Measurements from ENCODE around the gene POM121C. TPM values are rescaled to one million over a fixed set of nuclear protein-coding genes. Genes with fewer than 3 reads are reported as not detected.
A peak's percentile ranks its signal among the peaks of the same experiment; 100 is the strongest.
"Not testable (repeated sequence)": the region's sequence is repeated elsewhere in the genome, so short reads cannot be mapped to it uniquely, and the experiment has no call there.

The POM121C gene
- polyA plus RNA-seq, 1 donor from 2014 or later: 34.0 TPM

DNA sequence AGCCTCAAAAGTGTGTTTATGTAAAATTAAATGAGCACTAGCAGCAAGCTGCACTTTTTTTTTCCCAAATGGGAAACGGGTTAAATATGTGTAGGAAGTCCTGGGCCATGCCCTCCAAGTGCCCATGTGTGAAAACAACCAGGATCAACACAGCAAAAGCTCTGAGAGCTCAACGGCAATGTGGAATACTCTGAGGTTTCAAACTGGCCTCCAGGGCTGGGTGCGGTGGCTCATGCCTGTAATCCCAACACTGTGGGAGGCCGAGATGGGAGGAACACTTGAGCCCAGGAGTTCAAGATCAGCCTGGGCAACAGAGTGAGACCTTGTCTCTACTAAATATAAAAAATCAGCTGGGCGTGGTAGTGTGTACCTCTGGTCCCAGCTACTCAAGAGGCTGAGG lies 28.1 kb downstream of the POM121C start:
- not testable (repeated sequence) for H3K9me3 Mint-ChIP-seq, H3K36me3 Mint-ChIP-seq, H3K4me3 Mint-ChIP-seq, H3K27me3 Mint-ChIP-seq, H3K4me1 Mint-ChIP-seq, H3K27ac Mint-ChIP-seq

DNA sequence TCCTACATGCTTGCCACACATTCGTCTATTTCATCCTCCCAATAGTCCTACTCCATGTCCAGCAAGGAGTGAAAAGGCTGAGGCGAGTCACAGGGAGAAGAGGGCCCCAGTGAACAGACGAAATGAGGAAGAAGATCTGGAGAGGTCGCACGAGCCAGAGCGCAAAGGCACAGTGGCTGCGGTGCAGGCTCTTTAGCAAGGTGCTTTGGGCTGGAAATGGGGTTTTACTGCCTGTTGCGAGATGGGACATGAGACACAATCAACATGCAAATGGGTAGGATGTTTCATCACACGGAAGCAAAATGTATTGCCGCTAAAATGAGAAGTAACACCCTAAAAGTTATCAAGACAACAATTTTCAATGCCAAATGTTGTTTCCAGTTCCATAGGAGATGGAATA lies 29.7 kb downstream of the POM121C start:
- H3K36me3 Mint-ChIP-seq, H3K4me1 Mint-ChIP-seq, H3K9me3 Mint-ChIP-seq, H3K4me3 Mint-ChIP-seq, H3K27me3 Mint-ChIP-seq, H3K27ac Mint-ChIP-seq: not testable (repeated sequence)

DNA sequence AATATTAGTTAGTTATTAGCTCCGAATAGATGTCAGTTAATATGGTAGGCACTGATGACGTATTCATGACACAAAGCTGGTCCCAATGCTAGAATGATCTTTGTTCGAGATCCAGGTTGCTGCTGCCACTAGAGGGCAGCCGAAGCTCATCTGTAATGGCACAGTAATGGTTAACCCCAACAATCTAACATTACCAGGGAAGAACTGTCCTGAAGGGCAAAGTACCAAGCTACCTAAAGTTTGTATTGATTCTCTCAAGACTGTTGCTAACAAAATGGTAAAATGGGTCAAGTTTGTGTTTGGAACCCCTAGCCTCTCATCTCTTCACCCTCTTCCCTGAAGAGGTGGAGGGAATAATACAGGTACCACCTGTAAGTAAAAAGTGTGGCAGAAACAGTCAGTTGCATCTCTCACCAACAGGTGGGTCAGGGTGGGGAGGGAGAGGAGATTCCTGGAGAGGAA lies 33.6 kb downstream of the POM121C start:
- H3K27ac Mint-ChIP-seq: peak overlapping the region in 1 of 3 donors; percentile 76
- H3K9me3 Mint-ChIP-seq, H3K4me1 Mint-ChIP-seq, H3K36me3 Mint-ChIP-seq, H3K27me3 Mint-ChIP-seq, H3K4me3 Mint-ChIP-seq: not testable (repeated sequence)

DNA sequence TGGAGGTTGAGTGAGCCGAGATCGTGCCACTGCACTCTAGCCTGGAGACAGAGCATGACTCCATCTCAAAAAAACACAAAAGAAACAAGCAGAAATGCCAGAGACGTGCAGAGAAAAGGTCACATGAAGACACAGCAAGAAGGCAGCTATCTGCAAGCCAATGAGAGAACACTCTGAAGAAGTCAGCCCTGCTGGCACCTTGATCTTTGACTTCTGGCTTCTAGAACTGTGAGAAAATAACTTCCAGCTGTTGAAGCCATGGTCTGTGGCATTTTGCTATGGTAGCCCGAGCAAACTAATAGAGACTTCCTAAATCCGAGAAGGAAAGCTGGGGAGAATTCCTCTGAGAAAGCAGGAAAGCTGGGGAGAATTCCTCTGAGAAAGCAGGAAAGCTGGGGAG lies 36.2 kb downstream of the POM121C start:
- H3K4me1 Mint-ChIP-seq, H3K9me3 Mint-ChIP-seq, H3K27ac Mint-ChIP-seq, H3K27me3 Mint-ChIP-seq, H3K36me3 Mint-ChIP-seq, H3K4me3 Mint-ChIP-seq: not testable (repeated sequence)

DNA sequence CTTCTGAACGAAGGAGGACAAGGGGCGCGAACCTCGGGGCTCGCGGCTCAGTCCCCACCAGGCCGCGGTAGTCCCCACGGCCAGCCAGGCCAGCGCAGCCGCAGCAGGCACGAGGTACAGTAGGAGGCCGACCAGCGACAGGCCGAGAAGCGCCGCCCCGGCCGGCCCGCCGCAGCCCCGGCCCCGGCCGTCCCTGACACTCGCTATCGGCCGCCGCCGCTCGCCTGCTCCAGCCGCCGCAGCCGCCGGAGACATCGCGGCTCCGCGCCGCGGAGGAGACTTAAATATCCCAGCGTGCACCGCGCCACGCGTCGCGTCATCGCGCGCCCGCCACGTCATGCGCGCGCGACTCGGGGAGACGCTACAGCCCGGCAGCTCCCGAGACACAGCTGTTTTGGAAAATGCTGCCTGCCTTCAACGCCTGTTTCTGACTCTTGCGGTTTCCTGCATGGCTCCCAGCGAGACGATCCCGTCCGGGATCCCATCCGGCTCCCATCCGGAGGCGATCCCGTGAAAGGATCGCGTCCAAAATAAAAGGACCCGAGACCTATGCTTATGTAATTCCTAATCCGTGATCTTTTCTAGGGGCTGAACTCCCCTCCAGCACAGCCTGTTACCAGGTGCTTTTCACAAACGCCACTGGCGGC lies 43.5 kb downstream of the POM121C start:
- not testable (repeated sequence) for H3K4me1 Mint-ChIP-seq, H3K27me3 Mint-ChIP-seq, H3K36me3 Mint-ChIP-seq, H3K9me3 Mint-ChIP-seq
- H3K4me3 Mint-ChIP-seq: peak overlapping the region; percentile 95 to 98 (median 97)
- H3K27ac Mint-ChIP-seq: peak overlapping the region; percentile 83 to 97 (median 95)

DNA sequence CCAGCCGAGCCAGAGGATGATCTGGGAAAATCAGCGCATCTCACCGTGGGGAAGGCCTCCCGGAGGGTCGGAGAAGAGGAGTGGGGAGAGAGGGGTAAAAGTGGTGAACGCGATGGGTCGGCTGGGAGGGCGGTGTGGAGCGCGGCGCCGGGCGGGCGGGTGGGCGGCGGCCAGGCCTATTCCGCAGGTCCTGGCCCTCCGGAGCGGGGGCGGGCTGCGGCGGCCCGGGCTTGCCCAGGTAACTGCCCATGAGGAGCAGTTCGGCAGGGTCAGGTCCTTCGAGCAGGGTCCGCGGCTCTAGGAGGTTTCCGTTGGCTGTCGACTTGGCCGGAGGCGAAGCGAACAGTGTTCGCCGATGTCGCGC lies 44.0 kb downstream of the POM121C start:
- Mint-ChIP-seq H3K27ac (peak overlapping the region in 1 of 3 donors; percentile 80), H3K4me3 (peak overlapping the region; percentile 79 to 91 (median 83))
- H3K9me3 Mint-ChIP-seq, H3K36me3 Mint-ChIP-seq, H3K4me1 Mint-ChIP-seq, H3K27me3 Mint-ChIP-seq: not testable (repeated sequence)

DNA sequence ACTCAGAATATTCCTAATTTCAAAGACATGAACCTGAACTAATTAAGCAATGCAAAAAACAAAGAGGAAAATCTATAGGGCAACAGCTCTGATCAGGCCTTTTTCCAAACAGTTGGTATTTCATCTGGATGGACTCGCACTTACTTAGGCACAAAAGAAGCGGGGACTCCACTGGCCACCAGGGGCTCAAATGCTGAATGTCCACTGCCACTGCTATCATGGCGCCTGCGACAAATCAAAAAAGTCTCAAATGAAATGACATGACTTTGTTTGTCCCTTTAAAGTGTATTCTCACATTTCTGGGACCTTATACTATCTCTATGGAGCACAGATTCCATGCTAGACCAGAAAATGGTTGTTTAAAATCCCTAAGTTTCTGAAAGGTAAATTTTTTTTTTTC lies 47.1 kb downstream of the POM121C start:
- not testable (repeated sequence) for H3K27me3 Mint-ChIP-seq, H3K36me3 Mint-ChIP-seq, H3K9me3 Mint-ChIP-seq
- peak overlapping the region in 1 of 3 donors; percentile 56 for H3K27ac Mint-ChIP-seq
- H3K4me1 Mint-ChIP-seq: peaks cover 0 to 13% (median 4%) of the 10 kb centered on the region in 3 donors
- peak overlapping the region in 1 of 4 donors; percentile 57 for H3K4me3 Mint-ChIP-seq

DNA sequence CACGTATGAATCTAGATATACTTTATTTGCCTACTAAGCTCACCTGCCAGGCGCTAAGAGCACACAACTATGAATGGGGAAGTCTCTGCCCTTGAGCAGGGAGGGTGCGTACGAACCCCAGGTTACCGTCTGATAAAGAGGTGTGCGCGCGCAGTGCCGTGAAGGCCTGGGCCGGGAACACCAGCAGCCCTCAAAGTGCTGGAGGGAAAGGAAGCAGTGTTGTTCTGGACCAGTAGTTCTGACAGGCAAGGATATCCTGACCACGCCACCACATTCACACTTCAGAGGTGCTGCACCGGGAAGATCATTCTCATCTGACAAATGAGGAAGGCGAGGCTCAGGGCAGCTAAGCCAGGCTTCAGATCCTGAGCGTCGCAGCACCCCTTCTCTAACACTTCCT lies 62.6 kb downstream of the POM121C start:
- not testable (repeated sequence) for H3K9me3 Mint-ChIP-seq, H3K27ac Mint-ChIP-seq, H3K4me3 Mint-ChIP-seq, H3K36me3 Mint-ChIP-seq, H3K27me3 Mint-ChIP-seq, H3K4me1 Mint-ChIP-seq

DNA sequence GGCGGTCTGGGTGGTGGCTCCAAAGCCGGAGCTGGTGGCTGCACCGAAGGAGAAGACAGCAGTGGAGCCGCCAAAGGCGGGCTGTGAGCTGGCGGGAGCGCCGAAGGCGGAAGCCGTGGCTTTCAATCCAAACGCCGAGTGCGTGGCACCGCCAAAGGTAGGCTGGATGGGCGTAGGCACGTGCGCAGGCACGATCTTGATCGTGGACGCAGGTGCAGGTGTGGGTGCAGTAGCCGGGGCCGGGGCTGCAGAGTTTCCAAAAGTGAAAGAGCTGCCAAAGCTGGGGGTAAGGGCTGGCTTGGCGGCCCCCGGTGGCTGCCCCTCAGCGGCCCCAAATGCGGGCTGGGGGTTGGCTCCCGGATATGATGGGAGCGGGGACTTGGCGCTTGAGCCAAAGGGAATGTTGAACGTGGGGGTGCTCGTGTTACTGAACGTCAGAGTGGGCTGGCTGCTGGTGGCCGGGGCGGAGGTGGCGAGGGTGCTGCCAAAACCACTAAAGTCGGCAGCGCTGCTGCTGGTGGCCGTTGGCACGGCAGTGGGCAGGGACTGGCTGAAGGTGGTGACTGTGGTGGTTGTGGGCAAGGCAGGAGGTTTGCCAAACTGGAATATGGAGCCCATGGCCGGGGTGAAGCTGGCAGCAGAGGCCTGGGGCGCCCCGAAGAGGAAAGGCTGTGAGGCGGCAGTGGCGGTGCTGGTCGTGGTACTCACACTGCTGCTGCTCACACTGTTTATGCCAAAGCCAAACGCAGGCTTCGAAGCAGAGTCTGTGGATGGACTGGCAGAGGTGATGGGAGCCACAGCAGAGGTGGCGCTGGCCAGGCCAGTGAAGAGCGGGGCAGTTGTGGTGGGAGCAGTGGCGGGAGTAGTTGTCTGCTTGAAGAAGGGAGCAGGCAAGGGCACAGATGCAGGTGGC lies 64.0 kb downstream of the POM121C start:
- not testable (repeated sequence) for H3K4me3 Mint-ChIP-seq, H3K4me1 Mint-ChIP-seq, H3K27ac Mint-ChIP-seq

DNA sequence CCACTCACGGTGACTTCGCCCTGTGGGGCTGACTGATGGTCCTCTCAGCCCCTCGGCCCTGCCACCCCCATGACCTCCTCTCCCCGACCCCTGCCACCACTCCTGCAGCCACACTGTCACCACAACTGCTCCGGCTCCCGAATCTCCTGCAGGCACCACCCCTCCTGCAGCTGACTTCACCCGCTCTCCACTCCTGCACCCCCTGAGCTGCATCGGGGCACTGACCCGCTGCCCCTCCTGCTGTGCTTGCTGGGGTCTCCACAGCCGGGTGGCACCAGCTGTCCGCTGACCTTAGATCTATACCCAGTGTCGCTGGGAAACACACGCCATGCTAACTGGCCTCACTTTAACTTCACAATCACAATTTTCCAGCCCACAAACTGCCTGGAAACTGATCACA lies 65.9 kb downstream of the POM121C start:
- not testable (repeated sequence) for H3K9me3 Mint-ChIP-seq, H3K4me1 Mint-ChIP-seq, H3K4me3 Mint-ChIP-seq, H3K36me3 Mint-ChIP-seq, H3K27me3 Mint-ChIP-seq
- peak overlapping the region in 2 of 3 donors; percentile 48 to 81 for H3K27ac Mint-ChIP-seq

More for the DNA sequence above, 64.0 kb downstream of the POM121C start:
- H3K9me3 Mint-ChIP-seq, H3K36me3 Mint-ChIP-seq, H3K27me3 Mint-ChIP-seq: not testable (repeated sequence)

DNA sequence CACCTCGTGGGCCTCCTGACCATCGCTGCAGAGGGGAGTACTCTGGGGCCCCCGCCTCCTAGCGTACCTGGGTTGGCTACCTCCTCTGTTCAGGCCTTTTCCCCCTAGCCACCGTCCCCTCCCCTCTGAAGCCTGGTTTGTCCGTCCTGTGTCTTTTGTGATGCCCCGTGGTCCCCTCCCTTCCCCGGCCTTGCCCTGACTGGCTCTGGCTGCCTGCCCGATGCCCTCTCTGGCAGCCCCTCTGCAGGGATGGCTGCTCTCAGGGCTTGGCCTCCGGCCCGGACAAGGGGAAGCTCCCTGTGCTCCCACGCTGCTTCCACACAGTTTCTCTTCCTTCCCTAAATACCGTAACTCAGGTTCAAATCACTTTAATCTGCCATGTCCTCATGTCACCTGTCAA lies 66.4 kb downstream of the POM121C start:
- H3K4me1 Mint-ChIP-seq, H3K4me3 Mint-ChIP-seq, H3K9me3 Mint-ChIP-seq, H3K36me3 Mint-ChIP-seq, H3K27me3 Mint-ChIP-seq, H3K27ac Mint-ChIP-seq: not testable (repeated sequence)

DNA sequence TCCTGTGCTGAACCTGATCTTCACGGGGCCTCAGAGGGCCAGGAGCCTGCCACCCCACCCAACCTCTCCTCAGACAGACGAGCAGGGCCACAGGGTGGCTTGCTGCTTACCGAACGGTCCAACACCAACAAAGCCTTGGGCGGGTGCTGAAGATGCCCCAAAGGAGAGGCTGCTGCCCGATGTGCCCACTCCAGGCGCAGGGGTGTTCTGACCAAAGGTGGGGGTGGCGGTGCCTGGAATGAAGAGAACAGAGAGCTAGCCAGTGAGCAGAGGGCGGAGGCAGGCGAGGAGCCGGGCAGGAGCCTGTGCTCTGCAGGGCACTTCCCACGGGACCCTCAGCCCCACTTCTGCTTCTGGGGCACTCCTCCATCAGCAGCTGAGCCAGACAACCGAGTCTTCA lies 66.9 kb downstream of the POM121C start:
- H3K4me3 Mint-ChIP-seq, H3K4me1 Mint-ChIP-seq, H3K27me3 Mint-ChIP-seq, H3K36me3 Mint-ChIP-seq, H3K27ac Mint-ChIP-seq, H3K9me3 Mint-ChIP-seq: not testable (repeated sequence)

DNA sequence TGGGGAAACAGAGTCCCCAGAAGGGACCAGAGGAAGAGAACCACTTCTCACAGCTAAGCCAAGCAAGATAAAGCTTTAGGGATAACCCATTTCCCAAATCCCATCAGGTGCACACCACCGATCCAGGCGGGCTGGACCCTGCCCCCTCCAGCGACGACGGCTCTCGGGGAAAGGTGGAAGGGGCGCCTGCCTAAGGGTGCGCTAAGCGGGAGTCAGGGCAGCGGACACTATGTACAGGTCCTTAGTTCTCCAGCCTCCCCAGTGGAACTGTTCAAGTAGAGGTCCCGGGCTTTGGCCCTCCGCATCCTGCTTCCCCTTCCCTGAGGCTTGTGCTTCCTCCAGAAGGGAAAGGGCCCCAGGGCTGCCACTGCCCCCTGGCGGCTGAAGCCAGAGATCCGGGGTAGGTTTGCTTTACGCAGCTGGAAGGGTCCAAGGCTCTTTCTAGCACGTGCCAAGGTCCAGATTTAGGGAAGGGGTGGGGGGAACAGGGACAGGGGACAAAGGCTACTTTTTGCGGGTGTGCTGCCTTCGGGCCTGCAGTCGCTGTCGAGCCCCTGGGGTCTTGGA lies 67.7 kb downstream of the POM121C start:
- not testable (repeated sequence) for H3K27me3 Mint-ChIP-seq, H3K4me1 Mint-ChIP-seq, H3K9me3 Mint-ChIP-seq, H3K36me3 Mint-ChIP-seq, H3K27ac Mint-ChIP-seq, H3K4me3 Mint-ChIP-seq

DNA sequence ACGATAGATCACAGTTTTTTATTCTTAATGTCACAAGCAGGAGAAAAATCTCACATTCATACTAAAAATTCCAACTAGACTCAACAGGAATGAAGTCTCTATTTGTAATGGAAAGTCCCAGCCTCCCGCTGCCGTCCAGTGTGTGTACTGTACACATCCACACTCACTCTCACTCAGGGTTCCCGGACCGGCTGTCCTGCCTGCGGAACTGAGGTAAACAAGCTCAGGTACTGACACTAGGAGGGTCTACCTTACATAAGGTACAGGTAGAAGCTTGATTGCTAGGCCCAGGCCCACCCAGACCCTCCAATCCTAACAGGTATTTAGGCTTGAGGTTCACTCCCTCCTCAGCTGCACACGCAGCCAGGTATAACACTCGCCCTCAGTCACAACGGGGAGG lies 69.3 kb downstream of the POM121C start:
- H3K27ac Mint-ChIP-seq, H3K4me1 Mint-ChIP-seq, H3K9me3 Mint-ChIP-seq, H3K4me3 Mint-ChIP-seq, H3K36me3 Mint-ChIP-seq, H3K27me3 Mint-ChIP-seq: not testable (repeated sequence)

DNA sequence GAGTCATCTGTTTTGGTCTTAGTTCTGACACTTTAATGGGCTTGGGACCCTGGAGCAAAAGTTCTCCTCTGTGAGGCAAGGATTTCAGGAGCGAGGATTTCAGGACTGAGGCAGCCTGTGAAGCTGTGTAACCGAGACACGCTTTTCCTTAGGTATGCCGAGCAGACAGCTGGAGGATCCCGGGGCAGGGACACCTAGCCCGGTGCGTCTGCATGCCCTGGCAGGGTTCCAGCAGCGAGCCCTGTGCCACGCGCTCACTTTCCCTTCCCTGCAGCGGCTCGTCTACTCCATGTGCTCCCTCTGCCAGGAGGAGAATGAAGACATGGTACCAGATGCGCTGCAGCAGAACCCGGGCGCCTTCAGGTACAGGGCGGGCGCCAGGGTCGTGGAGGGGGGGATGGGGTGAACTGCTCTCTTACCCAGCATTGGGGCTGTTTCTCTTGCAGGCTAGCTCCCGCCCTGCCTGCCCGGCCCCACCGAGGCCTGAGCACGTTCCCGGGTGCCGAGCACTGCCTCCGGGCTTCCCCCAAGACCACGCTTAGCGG lies 70.2 kb downstream of the POM121C start:
- H3K4me1 Mint-ChIP-seq, H3K9me3 Mint-ChIP-seq, H3K36me3 Mint-ChIP-seq, H3K4me3 Mint-ChIP-seq, H3K27me3 Mint-ChIP-seq: not testable (repeated sequence)
- H3K27ac Mint-ChIP-seq: peak overlapping the region in 1 of 3 donors; percentile 77

DNA sequence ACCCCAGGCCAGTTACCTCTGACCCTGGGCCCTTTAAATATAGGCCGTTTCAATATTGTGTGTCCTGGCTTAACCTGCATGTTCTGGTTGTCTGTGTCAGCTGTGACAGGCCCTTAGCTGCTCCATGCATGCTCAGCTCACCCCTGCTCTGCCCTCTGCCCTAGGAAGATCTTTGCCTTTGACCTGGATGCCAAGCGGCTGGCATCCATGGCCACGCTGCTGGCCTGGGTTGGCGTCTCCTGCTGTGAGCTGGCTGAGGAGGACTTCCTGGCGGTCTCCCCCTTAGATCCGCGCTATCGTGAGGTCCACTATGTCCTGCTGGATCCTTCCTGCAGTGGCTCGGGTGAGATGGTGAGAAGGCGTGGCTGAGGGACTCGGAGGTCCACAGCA lies 70.7 kb downstream of the POM121C start:
- not testable (repeated sequence) for H3K9me3 Mint-ChIP-seq, H3K4me1 Mint-ChIP-seq, H3K36me3 Mint-ChIP-seq, H3K4me3 Mint-ChIP-seq, H3K27me3 Mint-ChIP-seq
- peak overlapping the region in 1 of 3 donors; percentile 77 for H3K27ac Mint-ChIP-seq

Measured in IgD-negative memory B cell (primary cell).